Naive B cell (primary cell): ENCODE results near the gene IFT172. TPM values are rescaled to one million over a fixed set of nuclear protein-coding genes. Genes with fewer than 3 reads are reported as not detected.

Experiments used
- ATAC-seq, 2 donors: fragments of 150-1000 bp; cut with Tn5 transposase; 2 replicates each; pipeline ENCODE4 v1.10.0; 2021; ENCODE audit warnings: low read depth in 2 of 2, mild to moderate bottlenecking in 2 of 2, moderate library complexity in 2 of 2
- DNase-seq: peaks from one replicate; pipeline ENCODE4 v3.0.0; 2022
- H3K27ac Mint-ChIP-seq, 6 donors: one replicate each; pipeline ENCODE4 v1.8.0; 2020 to 2022; ENCODE audit warnings: mild to moderate bottlenecking in 6 of 6, mixed read lengths in 6 of 6, moderate library complexity in 5 of 6, inconsistent platforms in 2 of 6
- H3K27me3 Mint-ChIP-seq, 3 donors: one replicate each; pipeline ENCODE4 v1.8.0; 2021 to 2022; ENCODE audit warnings: mixed read lengths in 3 of 3, mild to moderate bottlenecking in 1 of 3
- H3K36me3 Mint-ChIP-seq, 2 donors: one replicate each; pipeline ENCODE4 v1.8.0; 2020 to 2022; ENCODE audit warnings: mixed read lengths in 2 of 2, inconsistent platforms in 1 of 2, mild to moderate bottlenecking in 1 of 2
- H3K4me1 Mint-ChIP-seq, 3 donors: one replicate each; pipeline ENCODE4 v1.8.0; 2020 to 2022; ENCODE audit warnings: mixed read lengths in 3 of 3, inconsistent platforms in 1 of 3, mild to moderate bottlenecking in 1 of 3, moderate library complexity in 1 of 3
- H3K4me3 Mint-ChIP-seq, 8 donors: one replicate each; pipeline ENCODE4 v1.8.0; 2020 to 2022; ENCODE audit warnings: mild to moderate bottlenecking in 8 of 8, mixed read lengths in 8 of 8, moderate library complexity in 8 of 8, inconsistent platforms in 2 of 8
- H3K9me3 Mint-ChIP-seq, 7 donors: one replicate each; pipeline ENCODE4 v1.8.0; 2020 to 2022; ENCODE audit warnings: mixed read lengths in 7 of 7, mild to moderate bottlenecking in 5 of 7, inconsistent platforms in 2 of 7, moderate library complexity in 1 of 7
- polyA plus RNA-seq, 6 donors: library from polyadenylated mRNA; unstranded; fragments of 300-500 nt; fragmentation: Illumina TruSeq; gene quantifications; one replicate each; pipeline ENCODE4 v1.2.3, GENCODE V29; 2021; ENCODE audit warnings: low read depth in 6 of 6

The IFT172 gene
- polyA plus RNA-seq, 6 donors from 2014 or later: 0.47 to 7.5 (median 3.2) TPM

GRCh38 chr2:27501042-27501441 is 11.5 kb upstream of the IFT172 start:
- no peaks in the 10 kb centered on the region for H3K4me1 Mint-ChIP-seq
- no peak overlapping the region for H3K27ac Mint-ChIP-seq
- no peaks in the 10 kb centered on the region for H3K9me3 Mint-ChIP-seq
- ATAC-seq (no peak), DNase-seq (no peak)
- H3K4me3 Mint-ChIP-seq: no peak overlapping the region
- H3K36me3 Mint-ChIP-seq: peaks cover 0 to 7% of the 10 kb centered on the region in 2 donors
- H3K27me3 Mint-ChIP-seq: peaks cover 39 to 56% (median 47%) of the 10 kb centered on the region in 3 donors

GRCh38 chr2:27498975-27499374 is 9.4 kb upstream of the IFT172 start:
- Mint-ChIP-seq H3K36me3 (peaks cover 0 to 7% of the 10 kb centered on the region in 2 donors), H3K4me1 (peaks cover 9 to 14% (median 13%) of the 10 kb centered on the region in 3 donors), H3K27me3 (peaks cover 55 to 61% (median 56%) of the 10 kb centered on the region in 3 donors), H3K9me3 (peaks cover 0 to 1% (median 0%) of the 10 kb centered on the region in 7 donors), H3K27ac (no peak overlapping the region), H3K4me3 (no peak overlapping the region)
- ATAC-seq: no peak
- no peak for DNase-seq

GRCh38 chr2:27497288-27497627 is 7.7 kb upstream of the IFT172 start:
- Mint-ChIP-seq H3K27ac (peak overlapping the region in 2 of 6 donors; percentile 9 to 63), H3K36me3 (peaks cover 0 to 7% of the 10 kb centered on the region in 2 donors), H3K27me3 (peaks cover 56 to 78% (median 66%) of the 10 kb centered on the region in 3 donors), H3K9me3 (peaks cover 0 to 1% (median 0%) of the 10 kb centered on the region in 7 donors), H3K4me1 (peaks cover 13 to 14% (median 14%) of the 10 kb centered on the region in 3 donors), H3K4me3 (peak overlapping the region in 2 of 8 donors; percentile 28 to 72)
- no peak for DNase-seq
- ATAC-seq: no peak

GRCh38 chr2:27496357-27497287 is 7.1 kb upstream of the IFT172 start, which contains the start of gene GCKR:
GCKR (plus strand) TSS chr2:27496839; CDS start chr2:27496905, 66 bp downstream.
- Mint-ChIP-seq H3K4me3 (peak within 1 kb of the TSS in 7 of 8 donors; percentile 71 to 94 (median 82)), H3K4me1 (peaks cover 13 to 14% (median 14%) of the 10 kb centered on the region in 3 donors), H3K27ac (peak within 1 kb of the TSS in 3 of 6 donors; percentile 9 to 72 (median 63)), H3K27me3 (peaks cover 56 to 77% (median 67%) of the 10 kb centered on the region in 3 donors), H3K9me3 (peaks cover 0 to 1% (median 0%) of the 10 kb centered on the region in 7 donors), H3K36me3 (peaks cover 0 to 7% of the 10 kb centered on the region in 2 donors)
- DNase-seq (no peak), ATAC-seq (peak in 1 of 2 donors; percentile 14)

- Mint-ChIP-seq H3K36me3 (peaks cover 0 to 7% of the 10 kb centered on the region in 2 donors), H3K9me3 (peaks cover 0 to 1% (median 0%) of the 10 kb centered on the region in 7 donors), H3K4me1 (peaks cover 14% of the 10 kb centered on the region in 3 donors), H3K4me3 (peak overlapping the region in 7 of 8 donors; percentile 71 to 94 (median 82)), H3K27me3 (peaks cover 52 to 72% (median 67%) of the 10 kb centered on the region in 3 donors), H3K27ac (peak overlapping the region in 1 of 6 donors; percentile 72)
- ATAC-seq: no peak
- no peak for DNase-seq
Observed at GRCh38 chr2:27495840-27496356, 6.4 kb upstream of the IFT172 start.

GRCh38 chr2:27494944-27495554 is 5.5 kb upstream of the IFT172 start, which contains the start of gene FNDC4:
FNDC4 (minus strand) TSS chr2:27495200; CDS start chr2:27494679, 521 bp downstream.
- Mint-ChIP-seq H3K9me3 (peaks cover 0 to 1% (median 0%) of the 10 kb centered on the region in 7 donors), H3K4me1 (peaks cover 16 to 21% (median 16%) of the 10 kb centered on the region in 3 donors), H3K4me3 (peak within 1 kb of the TSS; percentile 72 to 94 (median 86)), H3K36me3 (peaks cover 0 to 7% of the 10 kb centered on the region in 2 donors), H3K27me3 (peaks cover 52 to 72% (median 67%) of the 10 kb centered on the region in 3 donors), H3K27ac (peak within 1 kb of the TSS in 2 of 6 donors; percentile 28 to 72)
- DNase-seq (no peak), ATAC-seq (peak; percentile 75 to 76)

GRCh38 chr2:27494284-27494943 is 4.9 kb upstream of the IFT172 start:
- Mint-ChIP-seq H3K4me1 (peaks cover 19 to 27% (median 21%) of the 10 kb centered on the region in 3 donors), H3K27me3 (peaks cover 50 to 69% (median 64%) of the 10 kb centered on the region in 3 donors), H3K9me3 (peaks cover 0 to 1% (median 0%) of the 10 kb centered on the region in 7 donors), H3K4me3 (peak overlapping the region; percentile 14 to 83 (median 68)), H3K27ac (no peak overlapping the region), H3K36me3 (peaks cover 0 to 4% of the 10 kb centered on the region in 2 donors)
- no peak for DNase-seq
- ATAC-seq: no peak

- H3K36me3 Mint-ChIP-seq: no peaks in the 10 kb centered on the region
- peaks cover 24 to 32% (median 25%) of the 10 kb centered on the region in 3 donors for H3K4me1 Mint-ChIP-seq
- no peak for DNase-seq
- no peak overlapping the region for H3K27ac Mint-ChIP-seq
- peaks cover 0 to 1% (median 0%) of the 10 kb centered on the region in 7 donors for H3K9me3 Mint-ChIP-seq
- peaks cover 45 to 64% (median 59%) of the 10 kb centered on the region in 3 donors for H3K27me3 Mint-ChIP-seq
- ATAC-seq: no peak
- H3K4me3 Mint-ChIP-seq: peak overlapping the region; percentile 14 to 83 (median 68)
Observed at GRCh38 chr2:27493948-27494283, 4.4 kb upstream of the IFT172 start.

- Mint-ChIP-seq H3K4me1 (peaks cover 24 to 36% (median 28%) of the 10 kb centered on the region in 3 donors), H3K9me3 (peaks cover 0 to 1% (median 0%) of the 10 kb centered on the region in 7 donors), H3K4me3 (peak overlapping the region in 2 of 8 donors; percentile 14 to 79), H3K36me3 (no peaks in the 10 kb centered on the region), H3K27me3 (peaks cover 32 to 50% (median 47%) of the 10 kb centered on the region in 3 donors), H3K27ac (peak overlapping the region in 4 of 6 donors; percentile 47 to 97 (median 68))
- ATAC-seq (no peak), DNase-seq (no peak)
Observed at GRCh38 chr2:27492557-27492956, 3.0 kb upstream of the IFT172 start.

GRCh38 chr2:27489118-27489497 is 435 bp downstream of the IFT172 start:
- Mint-ChIP-seq H3K9me3 (no peaks in the 10 kb centered on the region), H3K4me3 (peak overlapping the region; percentile 75 to 94 (median 91)), H3K4me1 (peaks cover 10 to 31% (median 17%) of the 10 kb centered on the region in 3 donors), H3K27me3 (peaks cover 8 to 20% (median 17%) of the 10 kb centered on the region in 3 donors), H3K36me3 (peaks cover 0 to 8% of the 10 kb centered on the region in 2 donors), H3K27ac (peak overlapping the region; percentile 97 to 100 (median 98))
- no peak for DNase-seq
- peak; percentile 5 to 19 for ATAC-seq

- no peaks in the 10 kb centered on the region for H3K27me3 Mint-ChIP-seq
- DNase-seq (no peak), ATAC-seq (no peak)
- H3K9me3 Mint-ChIP-seq: no peaks in the 10 kb centered on the region
- no peak overlapping the region for H3K4me3 Mint-ChIP-seq
- H3K4me1 Mint-ChIP-seq: peaks cover 16 to 25% (median 20%) of the 10 kb centered on the region in 3 donors
- peak overlapping the region in 5 of 6 donors; percentile 29 to 97 (median 73) for H3K27ac Mint-ChIP-seq
- H3K36me3 Mint-ChIP-seq: peaks cover 7 to 27% of the 10 kb centered on the region in 2 donors
Observed at GRCh38 chr2:27485496-27485895, 4.0 kb downstream of the IFT172 start.

GRCh38 chr2:27471961-27472360 is 17.6 kb downstream of the IFT172 start:
- ATAC-seq (no peak), DNase-seq (no peak)
- Mint-ChIP-seq H3K36me3 (peaks cover 7 to 34% of the 10 kb centered on the region in 2 donors), H3K4me1 (no peaks in the 10 kb centered on the region), H3K27me3 (no peaks in the 10 kb centered on the region), H3K9me3 (no peaks in the 10 kb centered on the region), H3K27ac (no peak overlapping the region), H3K4me3 (no peak overlapping the region)
